MM.1S (cell line): ENCODE measurements around the gene ZNF860.

Experiments
- DNase-seq: peaks from one replicate; pipeline ENCODE4 v3.0.0-alpha.2; 2015
- H2AFZ ChIP-seq: fragments of 300-600 bp; sonication (generic); 2 replicates; pipeline ENCODE4 v1.6.0; 2016; ENCODE audit warnings: antibody characterized with exemption, low read length
- H3F3A ChIP-seq: fragments of 300-600 bp; sonication (generic); 2 replicates; pipeline ENCODE4 v1.6.1; 2016; ENCODE audit warnings: mild to moderate bottlenecking, antibody characterized with exemption, low read length, moderate library complexity, mixed read lengths; ENCODE audit not compliant: insufficient read depth
- H3K27ac ChIP-seq: fragments of 300-600 bp; sonication (generic); 2 replicates; pipeline ENCODE4 v1.5.1; 2016; ENCODE audit warnings: mild to moderate bottlenecking, low read length
- H3K27me3 ChIP-seq: fragments of 300-600 bp; sonication (generic); replicated peaks from 2 replicates; pipeline ENCODE4 v1.6.0; 2016; ENCODE audit warnings: low read length; ENCODE audit not compliant: insufficient read depth
- H3K36me3 ChIP-seq: fragments of 300-600 bp; sonication (generic); replicated peaks from 2 replicates; pipeline ENCODE4 v1.6.1; 2016; ENCODE audit warnings: mild to moderate bottlenecking, low read length, mixed read lengths; ENCODE audit not compliant: insufficient read depth
- H3K4me1 ChIP-seq: fragments of 300-600 bp; sonication (generic); 2 replicates; pipeline ENCODE4 v1.6.1; 2016; ENCODE audit warnings: low read length, mixed read lengths
- H3K4me2 ChIP-seq: fragments of 300-600 bp; sonication (generic); 2 replicates; pipeline ENCODE4 v1.6.0; 2016; ENCODE audit warnings: low read depth, low read length
- H3K4me3 ChIP-seq: fragments of 300-600 bp; sonication (generic); 2 replicates; pipeline ENCODE4 v1.5.1; 2016; ENCODE audit warnings: low read length, mixed read lengths
- H3K79me2 ChIP-seq: fragments of 300-600 bp; sonication (generic); 2 replicates; pipeline ENCODE4 v1.6.1; 2016; ENCODE audit warnings: mixed run types, low read length, mixed read lengths
- H3K9ac ChIP-seq: fragments of 300-600 bp; sonication (generic); 2 replicates; pipeline ENCODE4 v1.6.1; 2016; ENCODE audit warnings: low read length, mixed read lengths
- H3K9me2 ChIP-seq: fragments of 300-600 bp; sonication (generic); replicated peaks from 2 replicates; pipeline ENCODE4 v1.6.1; 2016; ENCODE audit warnings: mild to moderate bottlenecking, low read length, mixed read lengths; ENCODE audit not compliant: insufficient read depth
- H3K9me3 ChIP-seq: fragments of 300-600 bp; sonication (generic); replicated peaks from 2 replicates; pipeline ENCODE4 v1.6.1; 2016; ENCODE audit warnings: mild to moderate bottlenecking, low read length, mixed read lengths; ENCODE audit not compliant: insufficient read depth
- H4K20me1 ChIP-seq: fragments of 300-600 bp; sonication (generic); 2 replicates; pipeline ENCODE4 v1.6.1; 2016; ENCODE audit warnings: mild to moderate bottlenecking, low read length, moderate library complexity, mixed read lengths; ENCODE audit not compliant: insufficient read depth
- EZH2 ChIP-seq: fragments of 300-600 bp; sonication (generic); optimal IDR thresholded peaks from 2 replicates; pipeline ENCODE3; 2017; ENCODE audit warnings: low read depth, mild to moderate bottlenecking, antibody characterized with exemption, low read length, mixed read lengths
- EZH2phosphoT487 ChIP-seq: fragments of 300-600 bp; sonication (generic); IDR thresholded peaks from 2 replicates; pipeline ENCODE4 v1.6.1; 2018; ENCODE audit warnings: antibody characterized with exemption, low read length
- TF ChIP-seq, protein P1 (sequence below): fragments of 300-600 bp; sonication (generic); IDR thresholded peaks from 2 replicates; pipeline ENCODE4 v1.5.1; 2016; ENCODE audit warnings: antibody characterized with exemption, low read length, mixed read lengths

Gene ZNF860

DNA sequence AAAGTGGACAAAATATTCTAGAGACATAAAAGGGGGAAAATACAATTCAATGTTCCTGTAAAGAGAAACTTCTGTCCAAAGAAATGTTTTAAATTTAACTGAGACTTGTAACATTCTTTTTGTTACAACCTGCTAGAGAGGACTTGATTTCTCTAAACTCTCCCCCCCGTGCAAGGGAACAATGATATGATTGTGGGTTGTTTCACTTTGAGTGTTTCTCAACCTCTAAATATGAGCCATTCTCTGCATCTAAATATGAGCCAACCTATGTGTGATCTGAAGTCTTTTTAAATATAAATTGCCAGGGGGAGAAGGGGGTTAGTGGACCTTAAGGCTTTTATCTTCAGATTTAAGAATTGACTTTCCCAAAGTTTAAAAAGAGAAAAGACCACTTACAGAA, 14.6 kb downstream of the ZNF860 start:
- Histone ChIP-seq H3K36me3 (no peaks in the 10 kb centered on the region), H4K20me1 (no peaks in the 10 kb centered on the region), H3K9me3 (no peaks in the 10 kb centered on the region), H2AFZ (no peak overlapping the region), H3K9ac (no peak overlapping the region), H3K4me1 (no peaks in the 10 kb centered on the region), H3K79me2 (no peaks in the 10 kb centered on the region), H3K27ac (no peak overlapping the region), H3F3A (no peaks in the 10 kb centered on the region), H3K9me2 (no peaks in the 10 kb centered on the region), H3K27me3 (no peaks in the 10 kb centered on the region), H3K4me3 (no peak overlapping the region), H3K4me2 (no peak overlapping the region)
- DNase-seq: no peak
- no peak for TF ChIP-seq EZH2phosphoT487
- no peak for TF ChIP-seq EZH2
- TF ChIP-seq, protein P1, sequence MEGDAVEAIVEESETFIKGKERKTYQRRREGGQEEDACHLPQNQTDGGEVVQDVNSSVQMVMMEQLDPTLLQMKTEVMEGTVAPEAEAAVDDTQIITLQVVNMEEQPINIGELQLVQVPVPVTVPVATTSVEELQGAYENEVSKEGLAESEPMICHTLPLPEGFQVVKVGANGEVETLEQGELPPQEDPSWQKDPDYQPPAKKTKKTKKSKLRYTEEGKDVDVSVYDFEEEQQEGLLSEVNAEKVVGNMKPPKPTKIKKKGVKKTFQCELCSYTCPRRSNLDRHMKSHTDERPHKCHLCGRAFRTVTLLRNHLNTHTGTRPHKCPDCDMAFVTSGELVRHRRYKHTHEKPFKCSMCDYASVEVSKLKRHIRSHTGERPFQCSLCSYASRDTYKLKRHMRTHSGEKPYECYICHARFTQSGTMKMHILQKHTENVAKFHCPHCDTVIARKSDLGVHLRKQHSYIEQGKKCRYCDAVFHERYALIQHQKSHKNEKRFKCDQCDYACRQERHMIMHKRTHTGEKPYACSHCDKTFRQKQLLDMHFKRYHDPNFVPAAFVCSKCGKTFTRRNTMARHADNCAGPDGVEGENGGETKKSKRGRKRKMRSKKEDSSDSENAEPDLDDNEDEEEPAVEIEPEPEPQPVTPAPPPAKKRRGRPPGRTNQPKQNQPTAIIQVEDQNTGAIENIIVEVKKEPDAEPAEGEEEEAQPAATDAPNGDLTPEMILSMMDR: no peak

GRCh38 chr3:31997500-31997899, 15.9 kb downstream of the ZNF860 start:
- no peaks in the 10 kb centered on the region for H3F3A ChIP-seq
- H3K9me2 ChIP-seq: no peaks in the 10 kb centered on the region
- H2AFZ ChIP-seq: no peak overlapping the region

GRCh38 chr3:31999907-32000439, 18.4 kb downstream of the ZNF860 start:
- no peaks in the 10 kb centered on the region for H3K36me3 ChIP-seq
- no peaks in the 10 kb centered on the region for H3K27me3 ChIP-seq
- H2AFZ ChIP-seq: no peak overlapping the region
- no peaks in the 10 kb centered on the region for H3K79me2 ChIP-seq
- H3K4me3 ChIP-seq: no peak overlapping the region
- H3K4me1 ChIP-seq: no peaks in the 10 kb centered on the region
- H3K9me3 ChIP-seq: no peaks in the 10 kb centered on the region
- TF ChIP-seq EZH2 (no peak), EZH2phosphoT487 (no peak)
- TF ChIP-seq, protein P1: no peak
- no peaks in the 10 kb centered on the region for H3F3A ChIP-seq
- no peaks in the 10 kb centered on the region for H4K20me1 ChIP-seq
- no peak overlapping the region for H3K27ac ChIP-seq
- H3K9me2 ChIP-seq: no peaks in the 10 kb centered on the region
- no peak for DNase-seq
- H3K4me2 ChIP-seq: no peak overlapping the region
- H3K9ac ChIP-seq: no peak overlapping the region

More at GRCh38 chr3:31997500-31997899, 15.9 kb downstream of the ZNF860 start:
- H3K27ac ChIP-seq: no peak overlapping the region
- TF ChIP-seq, protein P1: no peak
- TF ChIP-seq EZH2phosphoT487: no peak
- no peak for TF ChIP-seq EZH2
- H3K4me3 ChIP-seq: no peak overlapping the region
- no peaks in the 10 kb centered on the region for H4K20me1 ChIP-seq
- H3K36me3 ChIP-seq: no peaks in the 10 kb centered on the region
- H3K4me2 ChIP-seq: no peak overlapping the region
- no peak overlapping the region for H3K9ac ChIP-seq
- no peaks in the 10 kb centered on the region for H3K79me2 ChIP-seq
- H3K9me3 ChIP-seq: no peaks in the 10 kb centered on the region
- no peak for DNase-seq
- H3K27me3 ChIP-seq: no peaks in the 10 kb centered on the region
- H3K4me1 ChIP-seq: no peaks in the 10 kb centered on the region
